Measurements from ENCODE around the gene RPAIN. TPM values are rescaled to one million over a fixed set of nuclear protein-coding genes. Genes with fewer than 3 reads are reported as not detected.

RPAIN gene
- total and polyA plus RNA-seq, 2 of the 8 experiments (the other 6 are each of a cell fraction or from before 2014, with no cell fraction given) = 54.5 to 57.7 TPM

DNA sequence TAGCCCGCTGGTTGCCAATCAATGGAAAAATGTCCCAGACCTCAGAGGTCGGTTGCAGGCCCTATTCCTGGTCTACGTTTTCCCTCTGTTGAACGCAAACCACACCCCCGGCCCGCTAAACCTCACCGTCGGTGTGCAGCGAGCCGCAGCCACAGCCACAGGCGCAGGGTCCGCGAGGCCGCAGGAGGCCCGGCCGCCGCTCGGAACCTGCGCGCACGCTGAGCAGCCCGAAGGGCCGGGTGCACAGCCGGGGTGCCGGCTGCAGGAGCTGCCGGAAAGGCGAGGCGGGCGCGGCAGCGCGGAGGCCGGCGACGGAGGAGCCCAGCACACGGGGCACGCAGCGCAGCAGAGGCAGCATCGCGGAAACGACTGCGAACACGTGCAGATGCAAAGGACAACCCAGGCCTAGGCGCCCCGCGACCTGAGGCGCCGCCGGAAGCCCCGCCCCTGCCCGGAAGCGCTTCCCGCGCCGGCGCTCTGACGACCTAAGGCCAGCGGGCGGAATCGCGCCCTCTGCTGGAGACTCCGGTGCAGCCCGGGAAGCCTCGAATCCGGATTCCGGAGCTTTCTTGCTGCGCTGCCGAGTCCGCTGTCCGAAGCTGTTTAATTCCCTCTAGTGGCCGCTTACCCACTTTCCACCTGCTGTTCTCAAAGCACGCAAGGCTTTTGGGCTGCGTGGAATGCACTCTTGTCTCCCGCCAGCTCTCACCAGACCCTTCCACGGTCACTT is 18.9 kb downstream of the RPAIN start, which contains the start of gene C1QBP (continued):
- TF ChIP-seq KDM1A (IDR thresholded peaks at IDR 0.05; ENCODE audit: borderline replicate concordance, low read length) (no peak), PHF8 (conservative IDR thresholded peaks at IDR 0.05; ENCODE audit: low read depth, low read length) (peak; percentile 93), RAD21 (IDR thresholded peaks at IDR 0.05 in 1 of 2, conservative IDR thresholded peaks at IDR 0.05 in 1 of 2; ENCODE audit: low read depth in 2 of 2, low read length in 2 of 2) (peak; percentile 21 to 38; a peak in 3 of 4 replicates), SP1 (IDR thresholded peaks at IDR 0.05; ENCODE audit: low read depth, low read length) (peak; percentile 49; the same call in 1 of the 2 replicates), SIN3A (conservative IDR thresholded peaks at IDR 0.05 in 1 of 2, IDR thresholded peaks at IDR 0.05 in 1 of 2; ENCODE audit: low read depth in 1 of 2, low read length in 2 of 2) (peak; percentile 36 to 84; a peak in 2 of 4 replicates), SIX5 (IDR thresholded peaks at IDR 0.05; ENCODE audit: low read depth, low read length) (no peak), SAP30 (IDR thresholded peaks at IDR 0.05; ENCODE audit: insufficient read depth, insufficient replicate concordance, low read length) (no peak), SRF (IDR thresholded peaks at IDR 0.05; ENCODE audit: low read depth, low read length) (no peak), HDAC6 (IDR thresholded peaks at IDR 0.05; ENCODE audit: low read depth, low read length) (no peak), BACH1 (IDR thresholded peaks at IDR 0.05; ENCODE audit: low read length) (peak; percentile 71), TEAD4 (IDR thresholded peaks at IDR 0.05; ENCODE audit: low read depth, low read length) (0 out of 2 replicates have a peak, but pooled peaks have one; percentile 23), TBP (IDR thresholded peaks at IDR 0.05; ENCODE audit: low read depth, low read length) (peak; percentile 76)
- TF ChIP-seq, protein P1, sequence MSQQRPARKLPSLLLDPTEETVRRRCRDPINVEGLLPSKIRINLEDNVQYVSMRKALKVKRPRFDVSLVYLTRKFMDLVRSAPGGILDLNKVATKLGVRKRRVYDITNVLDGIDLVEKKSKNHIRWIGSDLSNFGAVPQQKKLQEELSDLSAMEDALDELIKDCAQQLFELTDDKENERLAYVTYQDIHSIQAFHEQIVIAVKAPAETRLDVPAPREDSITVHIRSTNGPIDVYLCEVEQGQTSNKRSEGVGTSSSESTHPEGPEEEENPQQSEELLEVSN (IDR thresholded peaks at IDR 0.05) = peak; percentile 68
- TF ChIP-seq, protein P2, sequence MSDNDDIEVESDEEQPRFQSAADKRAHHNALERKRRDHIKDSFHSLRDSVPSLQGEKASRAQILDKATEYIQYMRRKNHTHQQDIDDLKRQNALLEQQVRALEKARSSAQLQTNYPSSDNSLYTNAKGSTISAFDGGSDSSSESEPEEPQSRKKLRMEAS (IDR thresholded peaks at IDR 0.05) = peak; percentile 93
- TF ChIP-seq, protein P3, sequence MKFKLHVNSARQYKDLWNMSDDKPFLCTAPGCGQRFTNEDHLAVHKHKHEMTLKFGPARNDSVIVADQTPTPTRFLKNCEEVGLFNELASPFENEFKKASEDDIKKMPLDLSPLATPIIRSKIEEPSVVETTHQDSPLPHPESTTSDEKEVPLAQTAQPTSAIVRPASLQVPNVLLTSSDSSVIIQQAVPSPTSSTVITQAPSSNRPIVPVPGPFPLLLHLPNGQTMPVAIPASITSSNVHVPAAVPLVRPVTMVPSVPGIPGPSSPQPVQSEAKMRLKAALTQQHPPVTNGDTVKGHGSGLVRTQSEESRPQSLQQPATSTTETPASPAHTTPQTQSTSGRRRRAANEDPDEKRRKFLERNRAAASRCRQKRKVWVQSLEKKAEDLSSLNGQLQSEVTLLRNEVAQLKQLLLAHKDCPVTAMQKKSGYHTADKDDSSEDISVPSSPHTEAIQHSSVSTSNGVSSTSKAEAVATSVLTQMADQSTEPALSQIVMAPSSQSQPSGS (IDR thresholded peaks at IDR 0.05; ENCODE audit: low read length) = peak; percentile 53; the same call in 1 of the 2 replicates
- TF ChIP-seq, protein P4, sequence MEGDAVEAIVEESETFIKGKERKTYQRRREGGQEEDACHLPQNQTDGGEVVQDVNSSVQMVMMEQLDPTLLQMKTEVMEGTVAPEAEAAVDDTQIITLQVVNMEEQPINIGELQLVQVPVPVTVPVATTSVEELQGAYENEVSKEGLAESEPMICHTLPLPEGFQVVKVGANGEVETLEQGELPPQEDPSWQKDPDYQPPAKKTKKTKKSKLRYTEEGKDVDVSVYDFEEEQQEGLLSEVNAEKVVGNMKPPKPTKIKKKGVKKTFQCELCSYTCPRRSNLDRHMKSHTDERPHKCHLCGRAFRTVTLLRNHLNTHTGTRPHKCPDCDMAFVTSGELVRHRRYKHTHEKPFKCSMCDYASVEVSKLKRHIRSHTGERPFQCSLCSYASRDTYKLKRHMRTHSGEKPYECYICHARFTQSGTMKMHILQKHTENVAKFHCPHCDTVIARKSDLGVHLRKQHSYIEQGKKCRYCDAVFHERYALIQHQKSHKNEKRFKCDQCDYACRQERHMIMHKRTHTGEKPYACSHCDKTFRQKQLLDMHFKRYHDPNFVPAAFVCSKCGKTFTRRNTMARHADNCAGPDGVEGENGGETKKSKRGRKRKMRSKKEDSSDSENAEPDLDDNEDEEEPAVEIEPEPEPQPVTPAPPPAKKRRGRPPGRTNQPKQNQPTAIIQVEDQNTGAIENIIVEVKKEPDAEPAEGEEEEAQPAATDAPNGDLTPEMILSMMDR (IDR thresholded peaks at IDR 0.05; ENCODE audit: control extremely low read depth in 1 of 3, insufficient read depth in 1 of 3, low read depth in 1 of 3, low read length in 3 of 3) = peak; percentile 63 to 98 (median 97)
- TF ChIP-seq, protein P5, sequence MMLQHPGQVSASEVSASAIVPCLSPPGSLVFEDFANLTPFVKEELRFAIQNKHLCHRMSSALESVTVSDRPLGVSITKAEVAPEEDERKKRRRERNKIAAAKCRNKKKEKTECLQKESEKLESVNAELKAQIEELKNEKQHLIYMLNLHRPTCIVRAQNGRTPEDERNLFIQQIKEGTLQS (IDR thresholded peaks at IDR 0.05; ENCODE audit: insufficient read depth, low read depth, low read length) = peak; percentile 65

Data from H1 (cell line).